Peyer's patch (tissue), 4 donors: ENCODE data around the gene PJA1. TPM values are rescaled to one million over a fixed set of nuclear protein-coding genes. Genes with fewer than 3 reads are reported as not detected.

Source experiments
- DNase-seq, 3 donors: peaks; one replicate each; pipeline ENCODE4 v3.0.0-alpha.2; 2017 to 2019
- H3K27ac ChIP-seq, 4 donors: fragments of 200-600 bp; sonication (generic); one replicate each; pipeline ENCODE4 v1.5.1; 2016 to 2019
- H3K27me3 ChIP-seq, 2 donors: fragments of 200-600 bp; sonication (generic); one replicate each; pipeline ENCODE4 v1.5.1; 2019
- H3K36me3 ChIP-seq, 3 donors: fragments of 200-600 bp; sonication (generic); one replicate each; pipeline ENCODE4 v1.5.1; 2016 to 2019
- H3K4me1 ChIP-seq, 4 donors: fragments of 200-600 bp; sonication (generic); one replicate each; pipeline ENCODE4 v1.5.1; 2016 to 2019
- H3K4me3 ChIP-seq, 4 donors: fragments of 200-600 bp; sonication (generic); 1 replicate in 3 of 4; 2 replicates in 1 of 4; pipeline ENCODE4 v1.5.1; 2016 to 2019; ENCODE audit warnings: mild to moderate bottlenecking in 1 of 4
- H3K9me3 ChIP-seq, 4 donors: fragments of 200-600 bp; sonication (generic); one replicate each; pipeline ENCODE4 v1.5.1; 2016 to 2019; ENCODE audit warnings: mild to moderate bottlenecking in 1 of 4
- CTCF ChIP-seq, 6 experiments: fragments of 450-650 bp in 4 of 6; fragments of 200-600 bp in 2 of 6; sonication (generic) in 1 of 6; IDR thresholded peaks; one replicate each; pipeline ENCODE4 v1.5.1; 2017 to 2019; ENCODE audit warnings: antibody characterized with exemption in 6 of 6, mild to moderate bottlenecking in 3 of 6, moderate library complexity in 1 of 6
- POLR2A ChIP-seq, 2 donors: fragments of 450-650 bp; IDR thresholded peaks; one replicate each; pipeline ENCODE4 v1.5.1; 2017; ENCODE audit warnings: antibody characterized with exemption in 2 of 2, mild to moderate bottlenecking in 2 of 2, moderate library complexity in 2 of 2
- total RNA-seq, 4 donors: library from RNA; depleted of rRNA; stranded (reverse); fragments of >200 nt; gene quantifications; one replicate each; pipeline ENCODE4 v1.1.0, GENCODE V29; 2016

The PJA1 gene
- total RNA-seq, 4 donors from 2014 or later, result 4.2 to 50.3 (median 6.1) TPM

GRCh38 chrX:69189576-69190371 lies 24.5 kb upstream of the PJA1 start:
- H3K4me3 ChIP-seq, result no peak overlapping the region
- no peak overlapping the region for H3K27ac ChIP-seq
- DNase-seq, result no peak
- H3K27me3 ChIP-seq, result no peaks in the 10 kb centered on the region
- no peaks in the 10 kb centered on the region for H3K4me1 ChIP-seq
- H3K9me3 ChIP-seq, result no peaks in the 10 kb centered on the region
- TF ChIP-seq CTCF (IDR thresholded peaks at IDR 0.05) (no peak), POLR2A (IDR thresholded peaks at IDR 0.05) (no peak)
- H3K36me3 ChIP-seq, result no peaks in the 10 kb centered on the region

DNA sequence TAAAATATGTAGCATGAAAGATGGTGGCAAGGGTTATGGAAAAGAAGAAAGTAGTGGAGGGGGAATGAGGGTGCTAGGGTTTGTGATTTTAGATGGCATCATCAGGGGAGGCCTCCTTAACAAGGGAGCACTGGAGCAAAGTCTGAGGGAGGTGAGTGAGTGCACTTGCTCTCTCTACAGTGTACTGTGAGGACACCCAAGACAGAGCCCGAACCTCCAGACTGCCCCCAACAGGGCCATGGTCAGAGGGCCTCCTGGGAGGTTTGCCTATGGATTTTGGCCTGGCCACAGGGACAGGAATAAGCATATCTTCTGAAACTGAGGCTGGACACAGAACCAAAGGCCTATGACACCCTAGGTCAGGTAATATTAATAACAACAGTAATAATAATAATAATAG lies 21.4 kb upstream of the PJA1 start:
- no peaks in the 10 kb centered on the region for H3K4me1 ChIP-seq
- no peak overlapping the region for H3K4me3 ChIP-seq
- no peaks in the 10 kb centered on the region for H3K36me3 ChIP-seq
- no peaks in the 10 kb centered on the region for H3K9me3 ChIP-seq
- no peaks in the 10 kb centered on the region for H3K27me3 ChIP-seq
- DNase-seq, result no peak
- no peak overlapping the region for H3K27ac ChIP-seq
- TF ChIP-seq CTCF (IDR thresholded peaks at IDR 0.05) (no peak), POLR2A (IDR thresholded peaks at IDR 0.05) (no peak)

DNA sequence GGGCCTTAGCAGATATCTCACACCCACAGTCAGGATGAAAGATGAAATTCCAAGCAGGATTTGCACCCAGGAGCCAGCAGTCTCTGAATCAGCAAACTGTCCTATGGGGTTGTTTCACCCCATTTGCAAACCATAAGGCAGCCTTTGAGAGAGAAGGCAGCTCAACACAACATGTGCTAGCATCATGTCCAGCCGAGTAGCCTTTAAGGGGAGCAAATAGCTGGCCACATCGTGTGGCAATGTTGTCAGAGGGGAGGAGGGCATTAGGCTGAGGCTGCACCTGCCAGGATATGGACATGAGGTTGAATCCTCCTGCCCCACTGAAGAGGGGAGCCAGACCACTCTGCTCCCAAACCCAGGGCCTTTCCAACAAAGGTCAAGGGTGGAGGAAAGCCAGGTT lies 20.6 kb upstream of the PJA1 start:
- Histone ChIP-seq H3K9me3 (no peaks in the 10 kb centered on the region), H3K27ac (no peak overlapping the region), H3K4me1 (no peaks in the 10 kb centered on the region), H3K27me3 (no peaks in the 10 kb centered on the region), H3K4me3 (no peak overlapping the region), H3K36me3 (no peaks in the 10 kb centered on the region)
- no peak for TF ChIP-seq CTCF (IDR thresholded peaks at IDR 0.05)
- no peak for TF ChIP-seq POLR2A (IDR thresholded peaks at IDR 0.05)
- DNase-seq, result no peak

DNA sequence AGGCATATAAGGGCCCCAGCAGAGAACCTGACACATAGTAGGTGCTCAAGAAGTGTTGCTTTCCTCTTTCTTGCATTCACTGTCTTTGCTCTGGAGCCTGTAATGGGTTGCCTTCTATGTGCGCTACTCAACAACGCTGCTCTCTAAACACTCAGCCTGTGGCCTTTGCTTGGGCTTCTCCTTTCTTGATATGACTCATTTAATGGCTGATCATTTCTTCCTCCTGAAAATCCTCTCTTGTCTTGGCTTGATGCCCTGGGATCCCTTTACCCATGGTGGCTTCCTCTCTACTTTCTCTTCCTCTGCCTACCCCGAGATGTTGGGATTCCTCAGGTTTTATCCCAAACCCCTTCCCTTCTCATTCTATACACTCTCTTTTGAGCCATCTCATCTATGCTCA lies 19.9 kb upstream of the PJA1 start:
- Histone ChIP-seq H3K9me3 (no peaks in the 10 kb centered on the region), H3K36me3 (no peaks in the 10 kb centered on the region), H3K27me3 (no peaks in the 10 kb centered on the region), H3K4me1 (no peaks in the 10 kb centered on the region), H3K4me3 (no peak overlapping the region), H3K27ac (no peak overlapping the region)
- TF ChIP-seq CTCF (IDR thresholded peaks at IDR 0.05), result no peak
- TF ChIP-seq POLR2A (IDR thresholded peaks at IDR 0.05), result no peak
- DNase-seq, result no peak

GRCh38 chrX:69182818-69183380 lies 17.6 kb upstream of the PJA1 start:
- H3K36me3 ChIP-seq, result no peaks in the 10 kb centered on the region
- TF ChIP-seq CTCF (IDR thresholded peaks at IDR 0.05) (no peak), POLR2A (IDR thresholded peaks at IDR 0.05) (no peak)
- no peaks in the 10 kb centered on the region for H3K9me3 ChIP-seq
- H3K4me1 ChIP-seq, result no peaks in the 10 kb centered on the region
- no peak for DNase-seq
- no peak overlapping the region for H3K4me3 ChIP-seq
- H3K27ac ChIP-seq, result no peak overlapping the region
- H3K27me3 ChIP-seq, result no peaks in the 10 kb centered on the region
